ENCODE data around the gene MFSD11.
"Not testable (repeated sequence)": the region's sequence is repeated elsewhere in the genome, so short reads cannot be mapped to it uniquely, and the experiment has no call there.

Gene MFSD11

GRCh38 chr17:76737676-76738467 lies at the start of gene MFSD11:
Gene MFSD11 (plus strand): TSS chr17:76738119. CDS start chr17:76738353, 234 bp downstream.
- DNase-seq: peak; percentile 91

- DNase-seq: no peak
Observed at GRCh38 chr17:76688165-76688622, 49.7 kb upstream of the MFSD11 start.

- no peak for DNase-seq
Observed at GRCh38 chr17:76689859-76690258, 48.1 kb upstream of the MFSD11 start.

GRCh38 chr17:76690596-76691280 lies 47.2 kb upstream of the MFSD11 start:
- no peak for DNase-seq

GRCh38 chr17:76691379-76692191 lies 46.3 kb upstream of the MFSD11 start:
- no peak for DNase-seq

- peak; percentile 38 for DNase-seq
Observed at GRCh38 chr17:76695059-76695831, 42.7 kb upstream of the MFSD11 start.

- no peak for DNase-seq
Observed at GRCh38 chr17:76696763-76697701, 40.9 kb upstream of the MFSD11 start.

- DNase-seq: peak; percentile 55
Observed at GRCh38 chr17:76697702-76698465, 40.0 kb upstream of the MFSD11 start.

- DNase-seq: not testable (repeated sequence)
Observed at GRCh38 chr17:76698466-76698977, 39.4 kb upstream of the MFSD11 start.

GRCh38 chr17:76700270-76700616 lies 37.7 kb upstream of the MFSD11 start:
- DNase-seq: no peak

GRCh38 chr17:76700617-76701470 lies 37.1 kb upstream of the MFSD11 start:
- peak; percentile 70 for DNase-seq

- DNase-seq: no peak
Observed at GRCh38 chr17:76701471-76701967, 36.4 kb upstream of the MFSD11 start.

- no peak for DNase-seq
Observed at GRCh38 chr17:76702076-76702475, 35.8 kb upstream of the MFSD11 start.

- DNase-seq: no peak
Observed at GRCh38 chr17:76702941-76703637, 34.8 kb upstream of the MFSD11 start.

GRCh38 chr17:76704805-76705204 lies 33.1 kb upstream of the MFSD11 start:
- no peak for DNase-seq

- no peak for DNase-seq
Observed at GRCh38 chr17:76706817-76707216, 31.1 kb upstream of the MFSD11 start.

GRCh38 chr17:76707985-76708807 lies 29.7 kb upstream of the MFSD11 start:
- no peak for DNase-seq
